ENCODE data around the gene CTXND1.

- TF ChIP-seq EP300 (IDR thresholded peaks at IDR 0.05; ENCODE audit: low read depth) = no peak
- TF ChIP-seq CTCF (IDR thresholded peaks at IDR 0.05) = no peak
Observed at GRCh38 chr15:80203361-80203885, 48.6 kb downstream of the CTXND1 start.
